22Rv1 (cell line): ENCODE results near the gene GRIFIN.

ENCODE experiments used
- H3K27ac ChIP-seq: fragments of 450-650 bp; 2 replicates; pipeline ENCODE4 v1.5.1; 2017
- ZFX ChIP-seq: fragments of 450-650 bp; IDR thresholded peaks from 2 replicates; pipeline ENCODE4 v1.6.1; 2017; ENCODE audit warnings: antibody characterized with exemption, borderline replicate concordance
- TF ChIP-seq, protein P1 (sequence below): fragments of 450-650 bp; IDR thresholded peaks from 2 replicates; pipeline ENCODE4 v1.5.1; 2017; ENCODE audit warnings: mild to moderate bottlenecking

The GRIFIN gene

GRCh38 chr7:2476298-2476697 lies at the start of gene GRIFIN:
TSS of gene GRIFIN (minus strand) at chr7:2476398. CDS start at chr7:2476383, 15 bp downstream.
- H3K27ac ChIP-seq = no peak within 1 kb of the TSS
- TF ChIP-seq, protein P1, sequence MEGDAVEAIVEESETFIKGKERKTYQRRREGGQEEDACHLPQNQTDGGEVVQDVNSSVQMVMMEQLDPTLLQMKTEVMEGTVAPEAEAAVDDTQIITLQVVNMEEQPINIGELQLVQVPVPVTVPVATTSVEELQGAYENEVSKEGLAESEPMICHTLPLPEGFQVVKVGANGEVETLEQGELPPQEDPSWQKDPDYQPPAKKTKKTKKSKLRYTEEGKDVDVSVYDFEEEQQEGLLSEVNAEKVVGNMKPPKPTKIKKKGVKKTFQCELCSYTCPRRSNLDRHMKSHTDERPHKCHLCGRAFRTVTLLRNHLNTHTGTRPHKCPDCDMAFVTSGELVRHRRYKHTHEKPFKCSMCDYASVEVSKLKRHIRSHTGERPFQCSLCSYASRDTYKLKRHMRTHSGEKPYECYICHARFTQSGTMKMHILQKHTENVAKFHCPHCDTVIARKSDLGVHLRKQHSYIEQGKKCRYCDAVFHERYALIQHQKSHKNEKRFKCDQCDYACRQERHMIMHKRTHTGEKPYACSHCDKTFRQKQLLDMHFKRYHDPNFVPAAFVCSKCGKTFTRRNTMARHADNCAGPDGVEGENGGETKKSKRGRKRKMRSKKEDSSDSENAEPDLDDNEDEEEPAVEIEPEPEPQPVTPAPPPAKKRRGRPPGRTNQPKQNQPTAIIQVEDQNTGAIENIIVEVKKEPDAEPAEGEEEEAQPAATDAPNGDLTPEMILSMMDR = no peak
- TF ChIP-seq ZFX = no peak

DNA sequence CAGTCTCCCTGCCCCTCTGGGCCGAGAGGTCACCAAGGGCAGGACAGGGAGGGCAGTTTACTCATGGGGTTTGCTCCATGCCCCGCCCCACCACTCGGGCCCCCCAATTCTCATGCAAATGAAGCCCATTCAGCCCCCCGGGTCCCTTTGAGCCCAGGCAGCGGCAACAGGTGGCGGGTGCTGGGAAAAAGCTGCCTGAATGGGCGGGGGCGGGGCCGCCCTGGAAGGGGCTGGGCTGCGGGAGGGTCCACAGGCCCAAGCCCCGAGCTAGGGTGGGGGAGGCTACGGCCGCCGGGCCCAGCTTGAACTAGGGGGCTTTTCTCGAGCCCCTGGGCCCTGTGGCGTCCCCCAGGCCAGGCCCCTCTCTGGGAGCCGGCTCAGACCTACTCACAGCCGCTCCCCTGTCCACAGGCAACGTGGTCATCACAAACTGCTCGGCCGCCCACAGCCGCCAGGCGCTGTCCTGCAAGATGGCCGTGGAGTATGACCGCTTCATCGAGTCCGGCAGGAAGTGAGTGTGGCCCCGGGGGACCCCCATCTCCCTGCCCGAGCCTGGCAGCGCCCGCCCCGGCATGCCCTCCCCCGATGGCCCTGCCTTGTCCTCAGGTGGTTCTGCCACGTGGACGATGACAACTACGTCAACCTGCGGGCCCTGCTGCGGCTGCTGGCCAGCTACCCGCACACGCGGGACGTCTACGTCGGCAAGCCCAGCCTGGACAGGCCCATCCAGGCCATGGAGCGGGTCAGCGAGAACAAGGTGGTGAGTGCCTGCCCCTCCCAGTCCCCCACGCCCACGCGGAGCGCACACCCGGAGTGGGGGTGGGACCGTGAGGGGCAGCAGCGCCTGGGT lies 48.8 kb upstream of the GRIFIN start:
- H3K27ac ChIP-seq = peak overlapping the region; percentile 84
- TF ChIP-seq ZFX = no peak
- TF ChIP-seq, protein P1 = no peak

- peak overlapping the region; percentile 84 for H3K27ac ChIP-seq
- no peak for TF ChIP-seq ZFX
- TF ChIP-seq, protein P1 = no peak
Observed at GRCh38 chr7:2523941-2524807, 48.0 kb upstream of the GRIFIN start.

DNA sequence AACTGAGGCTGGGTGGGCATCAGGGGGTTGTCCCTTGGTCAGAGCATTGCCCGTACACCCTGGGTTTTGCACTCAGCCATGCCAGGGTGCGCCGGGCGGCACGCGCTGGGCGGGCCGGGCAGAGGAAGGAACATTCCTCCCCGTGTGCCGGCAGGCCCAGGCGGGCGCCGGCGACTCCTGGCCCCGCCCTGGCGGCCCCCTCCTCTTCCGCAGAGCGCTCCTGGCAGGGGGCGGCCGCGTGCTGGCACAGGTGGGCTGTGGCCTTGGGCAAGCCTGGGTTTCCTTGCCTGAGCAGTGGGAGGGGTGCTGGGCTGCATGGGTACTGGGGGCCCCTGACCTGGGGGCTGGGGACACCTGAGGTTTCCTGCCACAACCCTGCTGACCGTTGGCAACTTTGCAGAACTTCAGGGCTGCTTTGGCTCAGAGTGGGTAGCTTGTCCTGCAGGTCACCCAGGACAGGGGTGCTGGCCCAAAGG lies 47.3 kb upstream of the GRIFIN start:
- H3K27ac ChIP-seq = peak overlapping the region; percentile 84
- TF ChIP-seq, protein P1 = no peak
- no peak for TF ChIP-seq ZFX

- peak overlapping the region; percentile 84 for H3K27ac ChIP-seq
- TF ChIP-seq ZFX = no peak
- TF ChIP-seq, protein P1 = no peak
Observed at GRCh38 chr7:2522780-2523433, 46.7 kb upstream of the GRIFIN start.

- TF ChIP-seq, protein P1 = peak; percentile 31
- no peak for TF ChIP-seq ZFX
- H3K27ac ChIP-seq = peak overlapping the region; percentile 84; the same call in 1 of the 2 replicates
Observed at GRCh38 chr7:2521952-2522591, 45.9 kb upstream of the GRIFIN start.
